HG03460 (cell line): ENCODE data around the gene COL6A5.
"Not testable (repeated sequence)": the region's sequence is repeated elsewhere in the genome, so short reads cannot be mapped to it uniquely, and the experiment has no call there.

ENCODE experiments used
- ATAC-seq: cut with Tn5 transposase; IDR thresholded peaks from one replicate; pipeline ENCODE4 v1.9.1; 2021; ENCODE audit not compliant: unreplicated experiment

COL6A5 gene

DNA sequence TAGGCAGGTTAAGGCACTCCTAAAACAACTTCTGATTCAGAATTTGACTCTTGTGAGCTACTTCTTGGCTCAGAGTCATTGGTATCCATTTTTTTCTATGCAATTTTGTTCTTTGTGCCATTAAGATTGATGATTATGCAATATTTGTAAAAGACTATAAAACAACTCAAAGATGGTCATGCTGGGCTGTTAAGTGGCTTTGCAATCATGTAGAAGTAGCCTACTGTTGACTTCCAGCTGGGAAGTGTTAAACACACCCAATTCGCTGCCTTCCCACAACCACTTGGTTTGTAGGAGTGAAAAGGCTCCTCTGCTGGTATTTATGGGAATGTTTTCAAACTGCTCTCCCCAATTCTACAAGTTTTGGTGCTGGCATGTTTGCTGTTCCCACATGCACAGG is 96.8 kb downstream of the COL6A5 start:
- ATAC-seq, result no peak

DNA sequence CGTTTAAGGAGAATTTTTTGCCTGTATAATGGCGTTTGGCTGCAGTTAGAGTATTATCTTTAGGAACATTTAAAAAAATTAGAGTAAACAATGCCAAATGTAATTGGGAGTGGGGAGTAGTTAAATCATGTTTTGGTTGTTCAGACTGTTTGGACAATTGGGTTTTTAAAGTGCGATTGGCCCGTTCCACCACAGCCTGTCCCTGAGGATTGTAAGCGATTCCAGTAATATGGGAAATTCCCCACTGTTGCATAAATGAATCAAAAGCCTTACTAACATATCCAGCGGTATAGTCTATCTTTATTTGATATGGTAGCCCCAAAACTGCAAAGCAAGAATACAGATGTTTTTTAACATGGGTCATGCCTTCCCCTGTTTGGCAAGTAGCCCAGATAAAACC is 101.4 kb downstream of the COL6A5 start:
- ATAC-seq, result not testable (repeated sequence)

DNA sequence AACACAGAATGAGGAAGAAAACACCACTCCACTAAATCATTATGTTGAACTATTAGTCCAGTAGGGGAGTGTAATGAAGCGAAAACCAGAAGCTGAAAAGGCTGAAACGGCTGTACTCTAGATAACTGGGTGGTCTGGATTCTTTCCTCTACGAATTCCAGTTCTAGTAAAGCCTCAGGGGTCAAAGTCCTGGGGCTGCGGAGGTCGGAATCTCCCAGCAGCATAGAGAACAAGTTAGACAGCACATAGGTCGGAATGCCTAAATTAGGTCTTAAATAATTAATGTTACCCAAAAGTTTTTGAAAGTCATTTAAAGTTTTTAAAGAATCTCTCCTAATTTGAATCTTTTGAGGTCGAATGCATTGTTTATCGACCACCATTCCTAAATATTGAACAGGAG is 102.7 kb downstream of the COL6A5 start:
- ATAC-seq, result not testable (repeated sequence)

- no peak for ATAC-seq
Observed at GRCh38 chr3:130456540-130456939, 111.1 kb downstream of the COL6A5 start.

DNA sequence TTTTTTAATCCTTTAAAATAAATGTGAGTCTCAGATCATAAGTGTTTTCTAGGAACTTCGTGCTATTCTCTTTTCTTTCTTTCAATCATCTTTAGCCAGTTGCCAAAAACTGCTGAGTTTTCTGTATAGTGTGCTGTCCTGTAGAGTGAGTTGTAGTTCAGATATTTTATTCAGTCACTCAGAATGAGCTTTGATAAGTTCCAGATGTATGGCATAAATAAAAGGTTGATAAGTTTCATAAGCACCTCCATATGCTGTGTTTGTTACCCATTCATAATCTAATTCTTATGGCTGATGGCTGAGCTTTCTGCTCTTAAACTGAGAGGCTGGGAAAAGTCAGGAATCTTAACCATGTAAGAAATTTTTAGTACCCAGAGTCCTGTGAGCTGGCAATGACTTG is 112.2 kb downstream of the COL6A5 start:
- no peak for ATAC-seq

DNA sequence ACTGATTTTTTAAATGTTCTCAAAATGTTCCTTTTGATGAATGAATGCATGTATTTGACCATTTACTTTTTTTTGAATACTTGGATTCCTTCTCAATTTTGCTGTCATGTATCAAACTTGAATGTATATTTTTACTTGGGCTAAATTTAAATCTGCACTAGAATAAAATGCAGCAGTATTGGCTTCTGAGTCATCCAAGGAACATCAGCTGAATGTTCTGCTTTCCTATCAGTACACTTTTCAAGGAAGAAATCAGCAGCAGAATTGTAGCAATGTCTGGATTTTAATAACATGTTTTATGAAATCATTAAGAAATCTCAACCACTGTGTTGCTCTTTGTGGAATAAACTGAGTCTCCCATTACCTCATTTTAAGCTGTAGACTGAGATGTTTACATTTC is 114.5 kb downstream of the COL6A5 start:
- ATAC-seq, result no peak

DNA sequence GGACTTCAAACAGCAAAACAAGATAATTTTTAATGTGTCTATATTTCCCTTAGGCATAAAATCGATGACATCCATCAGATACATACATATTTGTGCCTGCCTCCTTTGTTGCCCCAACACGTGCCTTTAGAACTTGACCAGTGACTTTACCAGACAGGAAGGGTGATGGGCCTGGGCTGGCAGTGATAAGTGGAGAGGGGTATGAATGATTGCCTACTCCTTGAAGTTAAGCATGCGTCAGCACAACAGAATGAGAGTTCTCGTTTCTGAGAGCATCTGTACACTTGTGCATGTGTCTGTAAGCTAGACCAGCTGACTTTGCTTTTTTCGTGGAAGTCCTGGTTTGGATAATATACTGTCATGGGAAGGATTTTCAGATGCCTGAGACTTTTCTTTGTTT is 116.6 kb downstream of the COL6A5 start:
- ATAC-seq, result no peak

DNA sequence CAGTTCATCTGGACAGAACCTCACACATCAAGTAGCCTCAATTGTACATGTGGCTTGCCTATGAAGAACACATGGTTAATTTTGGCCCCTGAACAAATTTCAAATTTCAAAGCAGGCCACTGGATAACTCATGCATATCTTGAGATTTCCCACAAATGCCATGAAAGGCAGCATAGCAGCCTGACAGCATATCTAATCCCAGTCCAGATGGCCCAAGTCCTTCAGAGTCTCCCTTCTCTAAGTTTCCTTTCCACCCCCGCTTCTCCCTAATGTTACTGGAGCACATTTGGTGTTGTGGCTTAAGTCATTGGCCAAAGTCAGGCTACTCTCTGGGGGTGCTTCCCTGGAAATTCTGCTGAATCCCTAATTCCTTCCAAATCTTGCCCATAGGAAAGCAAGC is 117.7 kb downstream of the COL6A5 start:
- ATAC-seq, result no peak

- ATAC-seq, result no peak
Observed at GRCh38 chr3:130465521-130465920, 120.0 kb downstream of the COL6A5 start.

DNA sequence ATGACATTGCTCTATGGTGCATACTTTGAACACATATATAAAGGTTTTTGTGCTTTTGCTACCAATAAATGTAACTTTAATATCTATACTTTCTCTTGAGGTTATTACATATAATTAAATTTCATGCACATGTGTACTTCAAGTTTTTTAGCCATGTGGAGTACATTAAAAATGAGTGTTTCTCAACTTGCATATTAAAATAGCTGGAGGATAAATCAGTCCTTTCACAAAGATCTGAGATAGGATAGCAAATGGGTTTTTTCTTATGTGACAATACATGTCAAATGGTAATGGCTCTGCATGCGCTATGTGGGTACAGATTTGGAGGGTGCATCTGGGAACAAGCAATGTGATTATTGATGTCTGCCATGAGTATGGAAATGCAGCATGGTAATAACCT is 122.8 kb downstream of the COL6A5 start:
- ATAC-seq, result no peak

DNA sequence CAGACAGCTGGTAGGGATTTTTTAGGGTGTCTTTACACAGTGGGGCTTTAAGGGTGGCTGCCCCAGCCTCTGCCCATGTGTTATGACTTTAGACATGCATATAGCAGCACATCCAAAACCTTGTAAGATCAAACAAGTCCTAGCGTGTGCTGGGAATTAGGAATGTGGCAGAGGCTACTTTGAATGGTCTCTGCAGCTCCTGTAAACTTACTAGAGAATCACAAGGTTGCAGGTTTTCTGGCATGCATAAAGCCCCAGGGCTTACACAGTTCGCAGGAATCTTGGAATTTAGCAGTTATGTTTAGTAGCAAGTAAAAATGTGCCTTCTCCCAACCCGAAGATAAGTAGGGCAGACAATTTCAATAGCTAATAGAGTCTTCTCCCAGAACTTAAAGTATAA is 124.7 kb downstream of the COL6A5 start:
- no peak for ATAC-seq

DNA sequence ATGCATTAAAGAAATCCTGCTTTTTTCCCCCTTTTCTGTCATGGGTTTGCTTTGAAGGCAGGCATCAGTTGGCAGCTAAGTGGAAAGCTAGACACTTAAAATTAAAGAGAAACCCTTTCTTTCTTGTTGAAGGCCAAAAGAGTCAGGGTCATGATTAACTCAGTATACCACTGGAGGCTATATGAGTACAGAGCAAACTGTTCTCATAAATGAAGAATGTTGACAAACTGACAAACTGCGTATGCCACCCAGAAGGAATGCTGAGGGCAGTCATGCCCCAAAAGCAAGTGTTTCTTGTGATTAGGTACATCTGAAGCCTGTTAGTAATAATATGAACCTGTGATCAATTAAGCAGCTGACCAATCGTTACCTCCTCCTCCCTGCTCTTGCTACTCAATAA is 127.9 kb downstream of the COL6A5 start:
- no peak for ATAC-seq

DNA sequence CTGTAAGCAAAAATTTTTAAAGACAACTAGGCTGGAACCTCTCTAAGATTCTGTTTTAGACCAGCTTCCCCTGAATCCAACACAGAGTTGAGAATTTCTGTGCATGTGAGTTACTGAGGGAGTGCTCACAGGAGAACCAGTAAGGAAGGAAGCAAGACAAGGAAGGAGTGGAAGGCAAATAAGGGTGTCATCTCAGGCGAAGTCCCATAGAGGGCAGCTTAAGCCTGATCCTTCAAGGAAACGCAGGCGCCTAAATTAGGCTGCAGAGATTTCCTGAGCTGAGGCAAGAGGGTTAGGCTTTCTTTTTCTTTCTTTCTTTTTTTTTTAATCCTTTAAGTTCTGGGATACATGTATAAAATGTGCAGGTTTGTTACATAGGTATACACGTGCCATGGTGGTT is 135.3 kb downstream of the COL6A5 start:
- no peak for ATAC-seq

- ATAC-seq, result no peak
Observed at GRCh38 chr3:130488288-130488687, 142.8 kb downstream of the COL6A5 start.

DNA sequence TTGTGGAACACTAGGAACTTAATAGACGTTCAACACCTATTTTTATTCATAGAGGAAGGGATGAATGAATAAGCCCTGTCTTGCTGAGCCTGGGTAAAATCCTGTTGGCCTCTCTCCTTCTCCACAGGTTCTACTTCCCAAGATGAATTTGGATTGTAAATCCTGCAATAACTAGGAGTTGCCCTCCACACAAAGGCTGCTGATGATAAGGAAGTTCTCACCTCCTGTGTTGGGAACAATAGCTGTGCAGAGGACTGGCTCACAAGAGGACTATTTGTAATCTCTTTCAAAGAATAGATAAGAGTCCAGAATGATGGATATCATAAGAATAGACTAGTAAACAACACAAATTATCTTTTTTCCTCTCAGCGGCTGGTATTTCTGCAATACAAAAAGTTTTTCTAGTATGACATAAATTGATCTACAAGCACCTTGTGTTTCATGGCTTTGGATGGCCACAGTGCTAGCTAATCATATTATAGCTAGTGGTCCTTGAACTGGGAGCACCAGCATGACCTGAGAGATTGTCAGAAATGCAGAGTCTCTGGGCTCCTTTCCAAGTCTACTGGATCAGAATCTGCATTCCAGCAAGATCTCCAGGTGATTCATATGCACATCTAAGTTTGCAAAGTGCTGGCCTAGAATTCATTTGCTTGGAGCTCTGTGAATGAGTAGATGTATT is 143.4 kb downstream of the COL6A5 start:
- no peak for ATAC-seq

DNA sequence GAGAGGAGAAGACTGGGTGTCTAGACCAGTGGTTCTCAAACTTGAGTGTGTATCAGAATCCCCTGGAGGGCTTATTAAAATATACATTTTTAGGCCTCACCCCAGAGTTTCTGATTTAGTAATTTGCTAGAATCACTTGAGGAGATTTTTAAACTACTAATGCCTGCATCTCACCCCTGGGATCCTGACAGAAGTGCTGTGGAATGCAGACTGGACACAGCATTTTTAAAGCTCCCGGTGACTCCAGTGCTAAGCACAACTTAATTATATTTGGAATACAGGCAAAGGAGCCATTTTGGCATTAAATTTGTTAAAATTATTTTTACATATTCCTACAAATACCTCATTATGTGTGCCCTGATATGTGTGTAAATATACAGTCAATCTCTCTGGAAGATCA is 144.8 kb downstream of the COL6A5 start:
- ATAC-seq, result no peak

DNA sequence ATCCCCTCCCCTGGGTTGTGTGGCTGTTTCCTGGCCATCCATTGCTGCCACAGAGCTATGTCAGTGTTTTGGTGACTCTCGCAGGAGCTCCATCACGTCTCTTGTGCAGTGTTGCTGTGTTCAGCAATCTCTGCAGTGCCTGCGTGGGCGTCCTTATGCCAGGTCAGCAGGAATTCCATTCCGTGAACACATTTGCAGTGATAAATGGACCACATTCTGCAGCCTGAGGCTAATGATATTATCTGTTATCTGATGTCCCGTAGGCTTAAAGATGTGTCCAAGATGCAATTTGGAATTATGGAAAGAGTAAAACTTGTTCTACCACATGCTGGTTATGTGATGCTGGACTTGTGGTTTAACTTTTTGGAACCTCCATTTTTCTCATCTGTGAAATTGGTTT is 146.0 kb downstream of the COL6A5 start:
- ATAC-seq, result no peak

DNA sequence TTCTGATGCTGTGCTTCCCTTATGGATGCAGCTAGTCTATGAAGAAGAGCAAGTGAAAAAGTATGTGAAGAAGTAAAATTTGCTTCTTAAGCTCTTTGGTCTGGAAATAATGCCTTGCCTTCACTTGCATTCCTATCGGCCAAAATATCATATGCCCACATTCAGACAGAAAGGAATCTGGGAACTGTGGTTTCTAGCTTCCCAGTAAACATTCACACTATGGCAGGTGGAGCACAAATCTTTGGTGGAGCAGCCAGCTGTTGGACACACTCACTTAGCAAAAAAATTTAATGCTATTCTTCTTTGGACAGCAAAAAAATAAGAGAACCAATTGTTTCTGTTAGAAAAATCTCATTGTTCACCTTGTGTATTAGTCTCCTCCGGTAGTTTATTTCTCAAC is 159.2 kb downstream of the COL6A5 start:
- ATAC-seq, result no peak

- ATAC-seq, result no peak
Observed at GRCh38 chr3:130506031-130506430, 160.6 kb downstream of the COL6A5 start.

GRCh38 chr3:130507746-130508145 is 162.3 kb downstream of the COL6A5 start:
- ATAC-seq, result no peak

GRCh38 chr3:130509008-130509407 is 163.5 kb downstream of the COL6A5 start:
- ATAC-seq, result no peak

DNA sequence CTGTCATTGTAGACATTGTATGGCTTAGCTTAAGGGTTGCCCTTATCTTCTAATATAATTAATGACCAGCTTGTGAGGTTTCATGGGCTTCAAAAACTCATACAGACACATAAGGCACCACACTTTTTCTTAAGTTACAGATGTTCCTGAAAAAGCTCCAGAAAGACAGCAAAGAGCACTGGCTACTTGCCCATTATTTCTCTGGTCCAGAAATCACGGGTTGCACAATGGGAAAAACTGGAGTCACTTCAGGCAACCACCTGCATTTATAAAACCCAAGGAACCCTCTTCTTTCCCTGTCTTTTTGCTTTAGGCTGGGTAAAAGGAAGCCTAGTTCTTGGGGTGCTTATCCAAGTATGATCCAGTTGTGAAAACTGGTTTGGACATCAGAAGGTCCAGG is 169.2 kb downstream of the COL6A5 start:
- ATAC-seq, result no peak

GRCh38 chr3:130515755-130516154 is 170.3 kb downstream of the COL6A5 start:
- no peak for ATAC-seq
